ENCODE measurements around the gene KAZN. TPM values are rescaled to one million over a fixed set of nuclear protein-coding genes. Genes with fewer than 3 reads are reported as not detected.

KAZN gene
- polyA plus RNA-seq, 2 of the 4 experiments (the other 2 are of a cell fraction), result 1.3 to 1.9 TPM

- WGBS (ENCODE audit: missing lambda C conversion rate), result 36% methylated on average over 15 of the region's 18 CpGs
- FAIRE-seq, result no peak
- Histone ChIP-seq H3K4me3 (no peak overlapping the region), H3K4me2 (no peak overlapping the region), H3K4me1 (no peaks in the 10 kb centered on the region), H3K27ac (peak overlapping the region in 1 of 2 experiments; percentile 51; a peak in 3 of 6 replicates), H3K9me3 (no peaks in the 10 kb centered on the region)
- ChIA-PET CTCF (interaction anchor here (0.5 to 7.0 kb wide), 41 partner anchors 9 to 1635 kb away, joined by 3 to 82 read pairs (median 4); partner anchors contain the start of gene TMEM51), POLR2A (no interaction called here)
- peak; percentile 80 to 87 for TF ChIP-seq RAD21 (conservative IDR thresholded peaks at IDR 0.05 in 1 of 2, IDR thresholded peaks at IDR 0.05 in 1 of 2)
- TF ChIP-seq JUNB (IDR thresholded peaks at IDR 0.05), result no peak
- TF ChIP-seq SMC3 (IDR thresholded peaks at IDR 0.05), result peak; percentile 83
- TF ChIP-seq CBX2 (IDR thresholded peaks at IDR 0.05; ENCODE audit: borderline replicate concordance, low read depth), result no peak
- TF ChIP-seq MAFK (IDR thresholded peaks at IDR 0.05; ENCODE audit: partially characterized antibody), result no peak
- peak; percentile 72 for TF ChIP-seq CTCF (IDR thresholded peaks at IDR 0.05)
- no peak for TF ChIP-seq BHLHE40 (IDR thresholded peaks at IDR 0.05; ENCODE audit: low read depth, low read length)
- TF ChIP-seq HDAC2 (IDR thresholded peaks at IDR 0.05), result no peak
- ATAC-seq, result peak; percentile 97 to 100
- peak; percentile 67 to 70 for DNase-seq (ENCODE audit: low read depth in 1 of 2, low spot score in 1 of 2)
Observed at GRCh38 chr1:15128520-15129313, 530.2 kb downstream of the KAZN start.

GRCh38 chr1:15129944-15130343 lies 531.5 kb downstream of the KAZN start:
- H3K4me1 ChIP-seq, result no peaks in the 10 kb centered on the region
- DNase-seq (ENCODE audit: low read depth in 1 of 2, low spot score in 1 of 2) (no peak), FAIRE-seq (no peak), ATAC-seq (no peak)
- CTCF ChIA-PET, result interaction anchor here (0.9 to 7.0 kb wide), 6 partner anchors 13 to 175 kb away, joined by 4 to 82 read pairs (median 24); partner anchors contain the start of gene TMEM51
- H3K9me3 ChIP-seq, result no peaks in the 10 kb centered on the region
- no peak for TF ChIP-seq CBX2 (IDR thresholded peaks at IDR 0.05; ENCODE audit: borderline replicate concordance, low read depth)
- TF ChIP-seq ZFP36 (IDR thresholded peaks at IDR 0.05; ENCODE audit: borderline replicate concordance, partially characterized antibody), result no peak
- TF ChIP-seq HES2 (IDR thresholded peaks at IDR 0.05), result no peak
- no peak for TF ChIP-seq FOSB (CRISPR knock-in tag; IDR thresholded peaks at IDR 0.05)
- TF ChIP-seq POLR2A (IDR thresholded peaks at IDR 0.05; ENCODE audit: low read length), result no peak
- no peak for TF ChIP-seq PBX3 (IDR thresholded peaks at IDR 0.05)
- no peak for TF ChIP-seq SMC3 (IDR thresholded peaks at IDR 0.05)
- TF ChIP-seq ATOH8 (CRISPR knock-in tag; IDR thresholded peaks at IDR 0.05; ENCODE audit: low read depth), result no peak
- TF ChIP-seq EHF (CRISPR knock-in tag; IDR thresholded peaks at IDR 0.05), result no peak
- no peak for TF ChIP-seq FOXS1 (CRISPR knock-in tag; IDR thresholded peaks at IDR 0.05)
- TF ChIP-seq EP300 (IDR thresholded peaks at IDR 0.05), result no peak
- TF ChIP-seq JUN (IDR thresholded peaks at IDR 0.05), result no peak
- no peak for TF ChIP-seq NFE2L2 (conservative IDR thresholded peaks at IDR 0.05; ENCODE audit: low read length)
- no peak for TF ChIP-seq GATA3 (IDR thresholded peaks at IDR 0.05; ENCODE audit: borderline replicate concordance)
- TF ChIP-seq TP53 (CRISPR knock-in tag; IDR thresholded peaks at IDR 0.05), result no peak
- no peak for TF ChIP-seq ESRRA (IDR thresholded peaks at IDR 0.05; ENCODE audit: borderline replicate concordance, low read length)
- no peak for TF ChIP-seq CBX8 (IDR thresholded peaks at IDR 0.05)
- POLR2A ChIA-PET, result no interaction called here
- 67% methylated on average over 4 of the region's 4 CpGs for WGBS (ENCODE audit: missing lambda C conversion rate)
- no peak overlapping the region for H3K27ac ChIP-seq
- H3K4me2 ChIP-seq, result no peak overlapping the region
- no peak overlapping the region for H3K4me3 ChIP-seq

All from A549 (cell line).